GM10248 (cell line): ENCODE results near the gene RIMBP2.

Source experiments
- CTCF ChIA-PET: fragments of 300-600 bp; sonication (Branson Sonifier 250); formaldehyde crosslinking; extraction: SDS; loops from one replicate; lab custom pipeline; 2021; ENCODE audit warnings: antibody characterized with exemption; lab: Yijun Ruan, JAX
- POLR2A ChIA-PET: fragments of 350-650 bp; sonication (Branson Sonifier 250); formaldehyde crosslinking; extraction: SDS; loops from one replicate; lab custom pipeline; 2020; ENCODE audit warnings: antibody characterized with exemption; lab: Yijun Ruan, JAX
- DNase-seq: peaks from one replicate; pipeline ENCODE4 v3.0.0; 2012; ENCODE audit errors: extremely low spot score
- TF ChIP-seq, protein P1 (sequence below): IDR thresholded peaks from 2 replicates; pipeline ENCODE4 v1.5.1; 2012; ENCODE audit warnings: mild to moderate bottlenecking, low read depth; ENCODE audit errors: extremely low read depth, missing control alignments, control extremely low read depth

RIMBP2 gene

DNA sequence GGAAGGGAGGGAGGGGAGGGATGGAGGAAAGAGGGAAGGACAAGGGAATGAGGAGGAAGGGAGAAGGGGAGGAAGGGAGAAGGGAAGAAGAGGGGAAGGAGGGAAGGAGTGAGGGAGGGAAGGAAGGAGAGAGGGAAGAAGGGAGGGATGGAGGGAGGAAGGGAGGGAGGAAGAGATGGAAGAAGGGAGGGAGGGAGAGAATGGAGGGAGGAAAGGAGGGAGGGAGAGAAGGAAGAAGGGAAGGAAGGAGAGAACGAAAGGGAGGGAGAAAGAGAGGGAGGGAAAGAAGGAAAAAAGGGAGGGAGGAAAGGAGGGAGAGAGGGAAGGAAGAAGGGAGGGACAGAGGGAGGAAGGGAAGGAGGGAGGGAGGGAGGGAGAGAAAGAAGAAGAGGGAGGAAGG lies 49.5 kb downstream of the RIMBP2 start:
- ChIA-PET CTCF (no interaction called here), POLR2A (no interaction called here)
- no peak for DNase-seq
- TF ChIP-seq, protein P1, sequence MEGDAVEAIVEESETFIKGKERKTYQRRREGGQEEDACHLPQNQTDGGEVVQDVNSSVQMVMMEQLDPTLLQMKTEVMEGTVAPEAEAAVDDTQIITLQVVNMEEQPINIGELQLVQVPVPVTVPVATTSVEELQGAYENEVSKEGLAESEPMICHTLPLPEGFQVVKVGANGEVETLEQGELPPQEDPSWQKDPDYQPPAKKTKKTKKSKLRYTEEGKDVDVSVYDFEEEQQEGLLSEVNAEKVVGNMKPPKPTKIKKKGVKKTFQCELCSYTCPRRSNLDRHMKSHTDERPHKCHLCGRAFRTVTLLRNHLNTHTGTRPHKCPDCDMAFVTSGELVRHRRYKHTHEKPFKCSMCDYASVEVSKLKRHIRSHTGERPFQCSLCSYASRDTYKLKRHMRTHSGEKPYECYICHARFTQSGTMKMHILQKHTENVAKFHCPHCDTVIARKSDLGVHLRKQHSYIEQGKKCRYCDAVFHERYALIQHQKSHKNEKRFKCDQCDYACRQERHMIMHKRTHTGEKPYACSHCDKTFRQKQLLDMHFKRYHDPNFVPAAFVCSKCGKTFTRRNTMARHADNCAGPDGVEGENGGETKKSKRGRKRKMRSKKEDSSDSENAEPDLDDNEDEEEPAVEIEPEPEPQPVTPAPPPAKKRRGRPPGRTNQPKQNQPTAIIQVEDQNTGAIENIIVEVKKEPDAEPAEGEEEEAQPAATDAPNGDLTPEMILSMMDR = no peak

DNA sequence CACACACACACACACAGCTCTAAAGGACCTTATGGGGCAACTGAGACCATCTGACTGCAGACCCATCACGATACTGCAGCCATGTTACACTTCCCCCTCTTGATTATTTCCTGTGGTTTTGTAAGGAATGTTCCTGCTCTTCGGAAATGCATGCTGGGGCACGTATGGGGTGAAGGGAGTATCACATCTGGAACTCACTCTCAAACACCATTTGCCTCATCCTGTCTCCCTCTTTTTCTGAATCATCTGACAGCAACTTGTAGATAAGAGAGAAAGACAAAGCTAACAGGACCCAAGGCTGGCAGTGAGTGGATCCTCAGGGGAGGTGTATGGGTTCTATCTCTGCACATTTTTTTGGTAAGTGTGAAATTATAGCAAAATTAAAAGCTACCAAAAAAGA lies 50.3 kb downstream of the RIMBP2 start:
- ChIA-PET CTCF (no interaction called here), POLR2A (no interaction called here)
- TF ChIP-seq, protein P1 = no peak
- DNase-seq = no peak

DNA sequence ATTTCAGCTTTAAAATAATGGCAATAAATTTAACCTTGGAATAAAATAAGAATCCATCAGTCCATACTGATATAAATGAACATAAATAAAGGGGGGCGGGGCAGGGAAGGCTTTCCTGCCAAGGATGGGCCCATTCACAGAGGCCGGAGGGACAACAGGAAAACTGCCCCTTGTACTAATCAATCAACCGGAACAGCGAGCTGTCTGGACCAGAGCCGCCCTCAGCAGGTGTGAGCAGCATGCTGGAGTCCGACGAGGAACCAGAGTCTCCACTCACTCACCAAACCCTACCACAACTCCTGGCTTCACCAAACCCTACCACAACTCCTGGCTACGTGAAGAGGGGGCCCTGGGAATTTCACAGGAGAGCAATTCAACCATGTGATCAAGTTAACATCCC lies 51.3 kb downstream of the RIMBP2 start:
- CTCF ChIA-PET = no interaction called here
- POLR2A ChIA-PET = no interaction called here
- DNase-seq = no peak
- TF ChIP-seq, protein P1 = no peak

DNA sequence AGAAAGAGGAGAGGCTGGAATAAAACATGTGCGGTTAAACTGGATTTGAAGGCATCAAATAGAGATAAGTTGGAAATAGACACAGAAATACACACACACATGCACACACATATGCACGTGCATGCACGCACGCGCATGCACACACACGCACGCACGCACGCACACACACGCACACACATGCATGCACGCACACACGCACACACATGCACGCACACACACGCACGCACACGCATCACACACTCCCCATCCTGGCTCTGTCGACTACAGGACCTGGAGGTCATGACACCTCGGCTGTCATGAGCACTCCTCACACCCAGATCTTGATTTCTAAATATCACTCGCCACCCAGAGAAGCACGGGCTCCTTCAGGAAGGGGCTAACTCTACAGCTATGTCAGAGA lies 51.8 kb downstream of the RIMBP2 start:
- POLR2A ChIA-PET = no interaction called here
- CTCF ChIA-PET = no interaction called here
- TF ChIP-seq, protein P1 = no peak
- DNase-seq = no peak

DNA sequence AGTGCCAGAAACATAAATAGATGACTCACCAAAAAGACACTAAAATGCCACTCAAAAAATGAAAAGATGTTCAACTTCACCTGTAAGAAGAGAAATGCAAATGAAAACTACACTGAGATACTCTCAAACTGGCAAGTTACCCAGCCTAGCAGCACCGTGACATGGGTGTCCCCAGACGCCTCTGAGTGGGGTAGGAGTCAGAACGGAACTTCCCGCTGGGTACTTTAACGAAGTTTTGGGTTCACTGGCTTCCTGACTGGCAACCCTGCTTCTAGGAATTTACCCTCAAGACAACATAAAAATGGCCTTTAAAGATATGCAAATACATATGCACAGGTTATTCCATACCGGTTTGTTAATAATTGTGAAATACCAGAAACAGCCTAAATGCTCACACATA lies 52.6 kb downstream of the RIMBP2 start:
- ChIA-PET POLR2A (no interaction called here), CTCF (no interaction called here)
- TF ChIP-seq, protein P1 = no peak
- DNase-seq = no peak

DNA sequence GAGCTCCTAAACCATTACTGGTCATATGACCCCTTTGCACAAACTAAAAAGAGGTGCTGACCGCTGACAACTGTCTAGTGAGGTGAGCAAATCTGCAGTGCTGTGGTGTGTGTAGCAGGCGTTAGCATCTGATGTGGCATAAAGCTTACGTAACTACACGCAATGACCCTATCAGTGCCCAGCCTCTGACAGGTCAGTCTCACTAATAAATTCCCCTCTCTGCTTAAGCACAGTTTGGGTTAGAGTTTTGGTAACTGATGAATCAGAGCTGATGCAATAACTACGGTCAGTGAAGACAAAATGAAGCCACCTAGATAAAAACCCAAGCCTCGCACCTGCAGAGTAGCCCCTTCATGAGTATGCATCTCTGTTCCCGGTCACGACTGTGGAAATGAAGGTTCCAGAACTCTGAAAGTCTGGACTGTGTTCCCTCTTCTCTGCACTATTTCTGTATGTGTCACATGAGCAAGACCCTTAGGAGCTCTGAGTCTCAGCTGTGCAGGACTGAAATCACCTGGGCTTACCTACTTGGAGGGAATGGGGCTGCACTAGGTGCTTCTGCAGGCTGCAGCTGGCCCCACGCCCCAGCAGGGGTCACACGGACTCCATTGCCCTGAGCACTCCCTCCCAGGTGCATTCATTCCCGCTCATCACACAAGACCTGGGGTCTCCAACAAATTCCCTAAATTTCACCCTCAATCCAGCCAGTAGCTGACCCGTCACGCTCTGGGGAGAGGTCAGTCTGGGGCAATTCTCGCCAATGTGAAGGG lies 54.4 kb downstream of the RIMBP2 start:
- TF ChIP-seq, protein P1 = no peak
- ChIA-PET POLR2A (no interaction called here), CTCF (interaction anchor here (1.4 kb wide), 1 partner anchor 86 kb away, joined by 4 read pairs; no protein-coding TSS in a partner anchor)
- DNase-seq = no peak
